ENCODE measurements around the gene GPAT3.

GPAT3 gene

GRCh38 chr4:83644677-83645659, 109.1 kb downstream of the GPAT3 start:
- peak; percentile 16 for DNase-seq (ENCODE audit: low read depth, low spot score)

- no peak for DNase-seq (ENCODE audit: low read depth, low spot score)
Observed at GRCh38 chr4:83646538-83647239, 110.8 kb downstream of the GPAT3 start.

DNA sequence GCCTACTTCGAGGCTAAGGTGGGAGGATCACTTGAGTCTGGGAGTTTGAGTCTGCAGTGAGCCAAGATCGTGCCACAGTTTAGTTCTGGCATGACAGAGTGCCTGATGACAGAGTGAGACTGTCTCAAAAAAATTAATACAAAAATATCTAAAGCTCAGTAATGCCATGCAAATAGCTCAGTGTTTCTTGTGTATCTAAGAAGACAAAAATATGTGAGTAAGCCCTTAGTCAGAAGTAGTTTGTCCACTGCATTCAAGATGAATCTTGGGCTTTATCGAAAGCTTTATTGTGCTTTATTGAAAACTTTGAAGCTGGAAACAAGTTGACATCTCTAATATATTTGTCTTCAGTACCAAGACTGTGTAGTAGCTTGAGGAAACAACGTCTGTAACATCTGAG, 115.9 kb downstream of the GPAT3 start:
- no peak for DNase-seq (ENCODE audit: low read depth, low spot score)
